ENCODE results near the gene SREBF2.

The SREBF2 gene

GRCh38 chr22:41925783-41926460 is 93.0 kb downstream of the SREBF2 start:
- Mint-ChIP-seq H3K36me3 (no peaks in the 10 kb centered on the region), H3K27ac (no peak overlapping the region), H3K4me1 (peaks cover 8% of the 10 kb centered on the region), H3K9me3 (no peaks in the 10 kb centered on the region), H3K4me3 (peak overlapping the region; percentile 60), H3K27me3 (peaks cover 69% of the 10 kb centered on the region)
- peak; percentile 85 for DNase-seq
- CTCF ChIA-PET = interaction anchor here (0.6 to 2.0 kb wide), 11 partner anchors 9 to 518 kb away, joined by 3 to 24 read pairs (median 4); partner anchors contain the start of gene CENPM

GRCh38 chr22:41927813-41928212 is 94.9 kb downstream of the SREBF2 start:
- H3K27me3 Mint-ChIP-seq = peaks cover 51% of the 10 kb centered on the region
- peaks cover 8% of the 10 kb centered on the region for H3K4me1 Mint-ChIP-seq
- CTCF ChIA-PET = no interaction called here
- H3K36me3 Mint-ChIP-seq = no peaks in the 10 kb centered on the region
- DNase-seq = no peak
- no peak overlapping the region for H3K4me3 Mint-ChIP-seq
- no peak overlapping the region for H3K27ac Mint-ChIP-seq
- no peaks in the 10 kb centered on the region for H3K9me3 Mint-ChIP-seq

GRCh38 chr22:41928593-41929417 is 95.9 kb downstream of the SREBF2 start:
- peaks cover 8% of the 10 kb centered on the region for H3K4me1 Mint-ChIP-seq
- no peaks in the 10 kb centered on the region for H3K36me3 Mint-ChIP-seq
- no peak for DNase-seq
- peaks cover 41% of the 10 kb centered on the region for H3K27me3 Mint-ChIP-seq
- no peaks in the 10 kb centered on the region for H3K9me3 Mint-ChIP-seq
- no peak overlapping the region for H3K27ac Mint-ChIP-seq
- CTCF ChIA-PET = interaction anchor here (0.6 to 0.9 kb wide), 2 partner anchors 12 to 67 kb away, joined by 3 read pairs; no protein-coding TSS in a partner anchor
- H3K4me3 Mint-ChIP-seq = no peak overlapping the region

GRCh38 chr22:41929418-41929810 is 96.5 kb downstream of the SREBF2 start:
- no peak overlapping the region for H3K4me3 Mint-ChIP-seq
- no peaks in the 10 kb centered on the region for H3K36me3 Mint-ChIP-seq
- H3K4me1 Mint-ChIP-seq = peaks cover 8% of the 10 kb centered on the region
- no peak for DNase-seq
- no peaks in the 10 kb centered on the region for H3K9me3 Mint-ChIP-seq
- H3K27me3 Mint-ChIP-seq = peaks cover 36% of the 10 kb centered on the region
- CTCF ChIA-PET = no interaction called here
- H3K27ac Mint-ChIP-seq = no peak overlapping the region

- no peak for DNase-seq
- CTCF ChIA-PET = interaction anchor here (0.7 kb wide), 1 partner anchor 12 kb away, joined by 3 read pairs; no protein-coding TSS in a partner anchor
- Mint-ChIP-seq H3K4me3 (no peak overlapping the region), H3K27ac (peak overlapping the region; percentile 42), H3K36me3 (peaks cover 4% of the 10 kb centered on the region), H3K27me3 (peaks cover 17% of the 10 kb centered on the region), H3K9me3 (no peaks in the 10 kb centered on the region), H3K4me1 (peaks cover 3% of the 10 kb centered on the region)
Observed at GRCh38 chr22:41931701-41932269, 98.9 kb downstream of the SREBF2 start.

- Mint-ChIP-seq H3K4me3 (no peak overlapping the region), H3K36me3 (peaks cover 9% of the 10 kb centered on the region), H3K9me3 (no peaks in the 10 kb centered on the region), H3K4me1 (no peaks in the 10 kb centered on the region), H3K27me3 (peaks cover 11% of the 10 kb centered on the region), H3K27ac (no peak overlapping the region)
- CTCF ChIA-PET = interaction anchor here (0.7 kb wide), 1 partner anchor 12 kb away, joined by 3 read pairs; no protein-coding TSS in a partner anchor
- no peak for DNase-seq
Observed at GRCh38 chr22:41932353-41932752, 99.4 kb downstream of the SREBF2 start.

- Mint-ChIP-seq H3K4me1 (peaks cover 2% of the 10 kb centered on the region), H3K27me3 (no peaks in the 10 kb centered on the region), H3K36me3 (peaks cover 11% of the 10 kb centered on the region), H3K4me3 (no peak overlapping the region), H3K9me3 (no peaks in the 10 kb centered on the region), H3K27ac (no peak overlapping the region)
- no peak for DNase-seq
- CTCF ChIA-PET = no interaction called here
Observed at GRCh38 chr22:41933411-41934177, 100.7 kb downstream of the SREBF2 start.

- H3K27me3 Mint-ChIP-seq = no peaks in the 10 kb centered on the region
- CTCF ChIA-PET = no interaction called here
- no peak for DNase-seq
- peaks cover 10% of the 10 kb centered on the region for H3K4me1 Mint-ChIP-seq
- no peaks in the 10 kb centered on the region for H3K9me3 Mint-ChIP-seq
- H3K27ac Mint-ChIP-seq = no peak overlapping the region
- no peak overlapping the region for H3K4me3 Mint-ChIP-seq
- peaks cover 11% of the 10 kb centered on the region for H3K36me3 Mint-ChIP-seq
Observed at GRCh38 chr22:41934284-41935014, 101.5 kb downstream of the SREBF2 start.

GRCh38 chr22:41935015-41935351 is 102.1 kb downstream of the SREBF2 start:
- Mint-ChIP-seq H3K27ac (no peak overlapping the region), H3K4me1 (peaks cover 15% of the 10 kb centered on the region), H3K36me3 (peaks cover 13% of the 10 kb centered on the region), H3K27me3 (no peaks in the 10 kb centered on the region), H3K9me3 (no peaks in the 10 kb centered on the region), H3K4me3 (no peak overlapping the region)
- CTCF ChIA-PET = no interaction called here
- no peak for DNase-seq

- DNase-seq = no peak
- Mint-ChIP-seq H3K27me3 (no peaks in the 10 kb centered on the region), H3K9me3 (no peaks in the 10 kb centered on the region), H3K36me3 (peaks cover 17% of the 10 kb centered on the region), H3K27ac (no peak overlapping the region), H3K4me3 (no peak overlapping the region), H3K4me1 (peaks cover 21% of the 10 kb centered on the region)
- CTCF ChIA-PET = interaction anchor here (1.0 kb wide), 1 partner anchor 9 kb away, joined by 3 read pairs; the partner anchor contains the start of gene TNFRSF13C
Observed at GRCh38 chr22:41935509-41935908, 102.6 kb downstream of the SREBF2 start.

GRCh38 chr22:41936894-41937169 is 103.9 kb downstream of the SREBF2 start:
- Mint-ChIP-seq H3K9me3 (no peaks in the 10 kb centered on the region), H3K4me3 (no peak overlapping the region), H3K27me3 (no peaks in the 10 kb centered on the region), H3K4me1 (peaks cover 34% of the 10 kb centered on the region), H3K27ac (peak overlapping the region; percentile 24), H3K36me3 (peaks cover 29% of the 10 kb centered on the region)
- no peak for DNase-seq
- CTCF ChIA-PET = interaction anchor here (1.5 kb wide), 1 partner anchor 11 kb away, joined by 5 read pairs; the partner anchor contains the start of gene TNFRSF13C

GRCh38 chr22:41939981-41940831 is 107.3 kb downstream of the SREBF2 start:
- Mint-ChIP-seq H3K27ac (peak overlapping the region; percentile 100), H3K36me3 (peaks cover 51% of the 10 kb centered on the region), H3K4me1 (peaks cover 60% of the 10 kb centered on the region), H3K4me3 (peak overlapping the region; percentile 69), H3K27me3 (no peaks in the 10 kb centered on the region), H3K9me3 (no peaks in the 10 kb centered on the region)
- peak; percentile 98 for DNase-seq
- CTCF ChIA-PET = interaction anchor here (0.9 to 3.1 kb wide), 22 partner anchors 12 to 503 kb away, joined by 3 to 45 read pairs (median 4); partner anchors contain the start of genes CCDC134, MEI1, SMDT1 and SREBF2
